GM13976 (cell line): ENCODE data around the gene CTSO.

Source experiments
- DNase-seq: peaks from one replicate; pipeline ENCODE4 v3.0.0; 2012; ENCODE audit warnings: low spot score
- in situ Hi-C: fragments of 300-500 bp; cut with MboI; formaldehyde crosslinking; loops from one replicate; pipeline ENCODE4 v1.12.0; 2022; ENCODE audit warnings: low sequenced_read_pairs, mixed read lengths, inconsistent platforms; ENCODE audit not compliant: unreplicated experiment
- TF ChIP-seq, protein P1 (sequence below): IDR thresholded peaks from 2 replicates; pipeline ENCODE4 v1.5.1; 2012; ENCODE audit warnings: borderline replicate concordance, mild to moderate bottlenecking; ENCODE audit not compliant: insufficient read depth; ENCODE audit errors: extremely low read depth, missing control alignments, control extremely low read depth

The CTSO gene

DNA sequence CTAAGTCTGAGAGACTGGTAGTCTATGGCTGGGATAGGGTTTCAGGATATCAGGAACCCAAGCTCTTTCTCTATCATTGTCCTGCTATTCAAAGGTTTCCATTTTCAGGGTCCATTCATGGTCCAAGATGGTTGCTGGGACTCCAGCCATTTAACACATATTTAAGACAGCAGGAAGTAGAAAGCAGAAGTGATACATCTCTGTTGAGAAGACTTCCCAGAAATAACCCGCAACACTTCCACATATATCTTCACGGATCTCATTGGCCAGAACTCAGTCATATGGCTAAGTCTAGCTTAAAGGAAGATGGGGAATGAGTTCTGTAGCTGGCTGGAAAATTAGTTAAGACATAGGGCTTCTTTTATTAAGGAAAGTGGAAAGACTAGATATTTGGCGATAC lies 23.8 kb downstream of the CTSO start:
- in situ Hi-C loops = no loop called here
- no peak for DNase-seq
- TF ChIP-seq, protein P1, sequence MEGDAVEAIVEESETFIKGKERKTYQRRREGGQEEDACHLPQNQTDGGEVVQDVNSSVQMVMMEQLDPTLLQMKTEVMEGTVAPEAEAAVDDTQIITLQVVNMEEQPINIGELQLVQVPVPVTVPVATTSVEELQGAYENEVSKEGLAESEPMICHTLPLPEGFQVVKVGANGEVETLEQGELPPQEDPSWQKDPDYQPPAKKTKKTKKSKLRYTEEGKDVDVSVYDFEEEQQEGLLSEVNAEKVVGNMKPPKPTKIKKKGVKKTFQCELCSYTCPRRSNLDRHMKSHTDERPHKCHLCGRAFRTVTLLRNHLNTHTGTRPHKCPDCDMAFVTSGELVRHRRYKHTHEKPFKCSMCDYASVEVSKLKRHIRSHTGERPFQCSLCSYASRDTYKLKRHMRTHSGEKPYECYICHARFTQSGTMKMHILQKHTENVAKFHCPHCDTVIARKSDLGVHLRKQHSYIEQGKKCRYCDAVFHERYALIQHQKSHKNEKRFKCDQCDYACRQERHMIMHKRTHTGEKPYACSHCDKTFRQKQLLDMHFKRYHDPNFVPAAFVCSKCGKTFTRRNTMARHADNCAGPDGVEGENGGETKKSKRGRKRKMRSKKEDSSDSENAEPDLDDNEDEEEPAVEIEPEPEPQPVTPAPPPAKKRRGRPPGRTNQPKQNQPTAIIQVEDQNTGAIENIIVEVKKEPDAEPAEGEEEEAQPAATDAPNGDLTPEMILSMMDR = no peak

GRCh38 chr4:155924637-155925036 lies 29.0 kb downstream of the CTSO start:
- DNase-seq = no peak
- TF ChIP-seq, protein P1 = no peak
- in situ Hi-C loops = no loop called here

DNA sequence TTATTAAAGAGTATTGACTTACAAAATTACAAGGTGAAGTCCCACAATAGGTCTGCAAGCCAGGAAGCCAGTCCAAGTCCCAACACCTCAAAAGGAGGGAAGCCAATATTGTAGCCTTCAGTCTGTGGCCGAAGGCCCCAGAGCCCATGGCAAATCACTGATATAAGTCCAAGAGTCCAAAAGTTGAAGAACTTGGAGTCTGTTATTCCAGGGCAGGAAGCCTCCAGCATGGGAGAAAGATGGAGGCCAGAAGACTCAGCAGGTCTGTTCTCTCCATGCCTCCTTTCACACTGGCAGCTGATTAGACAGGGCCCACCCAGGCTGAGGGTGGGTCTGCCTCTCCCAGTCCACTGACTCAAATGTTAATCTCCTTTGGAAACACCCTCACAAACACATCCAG lies 32.1 kb downstream of the CTSO start:
- in situ Hi-C loops = no loop called here
- no peak for DNase-seq
- TF ChIP-seq, protein P1 = no peak

DNA sequence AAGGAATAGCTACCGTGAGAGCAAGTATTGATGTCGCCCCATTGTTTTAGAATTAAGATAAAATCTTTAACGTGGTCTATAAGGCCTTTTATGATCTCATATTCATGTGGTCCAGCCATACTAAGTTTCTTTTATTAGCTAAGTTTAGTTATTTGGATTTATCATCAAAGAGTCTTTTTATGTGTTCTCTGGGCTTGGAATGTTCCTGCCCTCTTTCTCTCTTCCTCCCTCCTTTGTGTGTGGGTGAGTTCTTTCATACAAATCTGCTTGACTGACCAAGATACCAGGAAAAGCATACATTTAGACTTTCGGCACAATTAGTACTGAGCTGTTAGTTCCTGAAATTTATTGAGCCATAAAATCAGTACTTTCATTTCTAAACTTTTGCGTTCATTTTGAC lies 38.9 kb downstream of the CTSO start:
- in situ Hi-C loops = no loop called here
- TF ChIP-seq, protein P1 = no peak
- no peak for DNase-seq

- in situ Hi-C loops = no loop called here
- TF ChIP-seq, protein P1 = no peak
- no peak for DNase-seq
These were observed 41.8 kb downstream of the CTSO start for GRCh38 chr4:155911905-155912304.

DNA sequence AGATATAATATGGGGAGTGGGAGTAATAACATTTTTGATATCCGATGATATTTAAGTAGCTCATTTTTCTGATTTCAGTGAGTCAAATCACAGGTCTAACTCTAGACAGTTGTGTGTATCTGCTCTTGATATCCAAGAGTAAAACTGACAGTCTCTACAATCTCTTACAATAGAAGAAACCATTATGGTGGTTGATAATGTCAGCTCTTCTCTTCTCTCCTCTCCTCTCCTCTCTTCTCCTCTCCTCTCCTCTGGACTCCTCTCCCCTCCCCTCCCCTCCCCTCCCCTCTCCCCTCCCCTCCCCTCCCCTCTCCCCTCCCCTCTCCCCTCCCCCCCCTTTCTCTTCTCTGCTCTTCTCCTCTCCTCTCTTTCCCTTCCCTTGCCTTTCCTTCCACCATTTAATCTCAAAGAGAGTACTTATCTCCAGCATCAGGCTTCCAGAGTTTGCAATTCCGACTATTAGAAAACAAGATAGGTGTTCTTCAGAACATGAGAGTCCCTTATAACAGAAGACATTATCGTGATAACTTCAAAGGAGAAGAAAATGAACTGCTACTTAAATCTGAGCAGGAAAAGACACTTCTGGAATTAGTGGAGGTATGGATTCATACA lies 43.9 kb downstream of the CTSO start:
- DNase-seq = no peak
- TF ChIP-seq, protein P1 = no peak
- in situ Hi-C loops = no loop called here
